ENCODE results near the gene BUD13. TPM values are rescaled to one million over a fixed set of nuclear protein-coding genes. Genes with fewer than 3 reads are reported as not detected.

Gene BUD13
- total and polyA plus RNA-seq, 2 of the 13 experiments (the other 11 are each of a cell fraction or from before 2014, with no cell fraction given) = 13.3 to 25.9 TPM

DNA sequence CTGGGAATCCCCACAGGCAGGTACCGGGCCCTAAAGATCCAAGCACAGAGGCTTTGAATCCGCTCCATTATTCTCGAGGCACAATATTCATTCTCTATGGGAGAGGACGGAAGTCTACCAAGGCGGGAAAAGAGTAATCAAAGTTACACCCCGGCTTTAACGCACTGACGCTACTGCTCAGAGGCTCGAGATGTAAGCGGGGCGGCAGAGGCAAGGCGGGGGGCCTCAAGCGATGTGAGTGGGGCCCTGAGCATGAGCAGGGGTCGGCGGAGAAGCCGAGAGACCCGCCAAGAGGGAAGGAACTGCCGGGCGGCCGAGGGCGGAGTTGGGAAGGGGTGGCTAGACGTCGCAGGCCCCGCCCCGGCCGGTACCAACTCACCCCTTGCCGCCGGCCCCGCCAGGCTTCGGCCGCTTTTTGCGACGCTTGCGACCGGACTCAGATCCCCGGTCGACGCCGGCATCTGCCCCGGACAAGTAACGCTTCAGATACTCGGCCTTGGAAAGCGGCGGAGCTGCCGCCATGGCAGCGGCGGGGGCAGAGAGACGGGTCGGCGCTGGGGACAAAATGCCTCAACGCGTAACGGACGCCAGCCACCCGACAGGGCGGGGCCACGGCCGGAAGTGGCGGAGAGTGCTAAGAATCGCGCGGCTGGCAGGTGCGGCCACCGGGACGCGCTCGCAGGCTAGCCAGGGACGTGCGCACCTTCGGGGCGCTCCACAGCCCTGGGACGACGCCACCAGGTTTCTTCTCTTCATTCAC is at the start of gene BUD13 (continued):
- TF ChIP-seq, protein P1, sequence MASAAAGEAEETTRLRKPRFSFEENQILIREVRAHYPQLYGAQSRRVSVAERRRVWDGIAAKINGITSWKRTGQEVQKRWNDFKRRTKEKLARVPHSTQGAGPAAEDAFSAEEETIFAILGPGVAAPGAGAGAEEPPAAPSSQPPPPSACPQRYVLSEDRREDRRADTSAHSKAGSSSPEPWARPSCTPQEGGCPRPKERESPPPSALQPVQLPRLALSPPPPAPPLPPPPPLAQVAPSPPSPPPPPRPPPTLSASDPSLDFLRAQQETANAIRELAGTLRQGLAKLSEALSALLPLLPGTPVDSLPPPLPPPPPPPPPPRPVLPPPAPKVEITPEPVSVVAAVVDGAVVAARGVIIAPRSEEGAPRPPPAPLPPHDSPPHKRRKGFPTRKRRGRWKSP (CRISPR knock-in tag; IDR thresholded peaks at IDR 0.05) = peak; percentile 88
- TF ChIP-seq NCOA5 (CRISPR knock-in tag; IDR thresholded peaks at IDR 0.05) (no peak), EEA1 (CRISPR knock-in tag; IDR thresholded peaks at IDR 0.05; ENCODE audit: borderline replicate concordance) (peak; percentile 38; the same call in 1 of the 2 replicates), ZNF160 (CRISPR knock-in tag; IDR thresholded peaks at IDR 0.05) (peak; percentile 87; the same call in 1 of the 2 replicates), RAD51 (IDR thresholded peaks at IDR 0.05; ENCODE audit: borderline replicate concordance) (no peak), ZNF564 (CRISPR knock-in tag; IDR thresholded peaks at IDR 0.05) (peak; percentile 81), ZNF335 (CRISPR knock-in tag; IDR thresholded peaks at IDR 0.05) (peak; percentile 73; the same call in 1 of the 2 replicates), PRMT3 (CRISPR knock-in tag; IDR thresholded peaks at IDR 0.05; ENCODE audit: borderline replicate concordance, low read depth) (no peak)
- TF ChIP-seq, protein P2, sequence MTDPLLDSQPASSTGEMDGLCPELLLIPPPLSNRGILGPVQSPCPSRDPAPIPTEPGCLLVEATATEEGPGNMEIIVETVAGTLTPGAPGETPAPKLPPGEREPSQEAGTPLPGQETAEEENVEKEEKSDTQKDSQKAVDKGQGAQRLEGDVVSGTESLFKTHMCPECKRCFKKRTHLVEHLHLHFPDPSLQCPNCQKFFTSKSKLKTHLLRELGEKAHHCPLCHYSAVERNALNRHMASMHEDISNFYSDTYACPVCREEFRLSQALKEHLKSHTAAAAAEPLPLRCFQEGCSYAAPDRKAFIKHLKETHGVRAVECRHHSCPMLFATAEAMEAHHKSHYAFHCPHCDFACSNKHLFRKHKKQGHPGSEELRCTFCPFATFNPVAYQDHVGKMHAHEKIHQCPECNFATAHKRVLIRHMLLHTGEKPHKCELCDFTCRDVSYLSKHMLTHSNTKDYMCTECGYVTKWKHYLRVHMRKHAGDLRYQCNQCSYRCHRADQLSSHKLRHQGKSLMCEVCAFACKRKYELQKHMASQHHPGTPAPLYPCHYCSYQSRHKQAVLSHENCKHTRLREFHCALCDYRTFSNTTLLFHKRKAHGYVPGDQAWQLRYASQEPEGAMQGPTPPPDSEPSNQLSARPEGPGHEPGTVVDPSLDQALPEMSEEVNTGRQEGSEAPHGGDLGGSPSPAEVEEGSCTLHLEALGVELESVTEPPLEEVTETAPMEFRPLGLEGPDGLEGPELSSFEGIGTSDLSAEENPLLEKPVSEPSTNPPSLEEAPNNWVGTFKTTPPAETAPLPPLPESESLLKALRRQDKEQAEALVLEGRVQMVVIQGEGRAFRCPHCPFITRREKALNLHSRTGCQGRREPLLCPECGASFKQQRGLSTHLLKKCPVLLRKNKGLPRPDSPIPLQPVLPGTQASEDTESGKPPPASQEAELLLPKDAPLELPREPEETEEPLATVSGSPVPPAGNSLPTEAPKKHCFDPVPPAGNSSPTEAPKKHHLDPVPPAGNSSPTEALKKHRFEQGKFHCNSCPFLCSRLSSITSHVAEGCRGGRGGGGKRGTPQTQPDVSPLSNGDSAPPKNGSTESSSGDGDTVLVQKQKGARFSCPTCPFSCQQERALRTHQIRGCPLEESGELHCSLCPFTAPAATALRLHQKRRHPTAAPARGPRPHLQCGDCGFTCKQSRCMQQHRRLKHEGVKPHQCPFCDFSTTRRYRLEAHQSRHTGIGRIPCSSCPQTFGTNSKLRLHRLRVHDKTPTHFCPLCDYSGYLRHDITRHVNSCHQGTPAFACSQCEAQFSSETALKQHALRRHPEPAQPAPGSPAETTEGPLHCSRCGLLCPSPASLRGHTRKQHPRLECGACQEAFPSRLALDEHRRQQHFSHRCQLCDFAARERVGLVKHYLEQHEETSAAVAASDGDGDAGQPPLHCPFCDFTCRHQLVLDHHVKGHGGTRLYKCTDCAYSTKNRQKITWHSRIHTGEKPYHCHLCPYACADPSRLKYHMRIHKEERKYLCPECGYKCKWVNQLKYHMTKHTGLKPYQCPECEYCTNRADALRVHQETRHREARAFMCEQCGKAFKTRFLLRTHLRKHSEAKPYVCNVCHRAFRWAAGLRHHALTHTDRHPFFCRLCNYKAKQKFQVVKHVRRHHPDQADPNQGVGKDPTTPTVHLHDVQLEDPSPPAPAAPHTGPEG (CRISPR knock-in tag; IDR thresholded peaks at IDR 0.05) = peak; percentile 85
- TF ChIP-seq, protein P3, sequence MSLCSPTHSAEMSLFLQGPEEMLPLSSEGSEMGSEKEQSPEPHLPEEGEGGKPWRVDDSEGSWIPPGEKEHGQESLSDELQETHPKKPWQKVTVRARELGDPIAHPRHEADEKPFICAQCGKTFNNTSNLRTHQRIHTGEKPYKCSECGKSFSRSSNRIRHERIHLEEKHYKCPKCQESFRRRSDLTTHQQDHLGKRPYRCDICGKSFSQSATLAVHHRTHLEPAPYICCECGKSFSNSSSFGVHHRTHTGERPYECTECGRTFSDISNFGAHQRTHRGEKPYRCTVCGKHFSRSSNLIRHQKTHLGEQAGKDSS (CRISPR knock-in tag; IDR thresholded peaks at IDR 0.05; ENCODE audit: borderline replicate concordance, low read depth) = peak; percentile 92; the same call in 1 of the 2 replicates
- TF ChIP-seq, protein P4, sequence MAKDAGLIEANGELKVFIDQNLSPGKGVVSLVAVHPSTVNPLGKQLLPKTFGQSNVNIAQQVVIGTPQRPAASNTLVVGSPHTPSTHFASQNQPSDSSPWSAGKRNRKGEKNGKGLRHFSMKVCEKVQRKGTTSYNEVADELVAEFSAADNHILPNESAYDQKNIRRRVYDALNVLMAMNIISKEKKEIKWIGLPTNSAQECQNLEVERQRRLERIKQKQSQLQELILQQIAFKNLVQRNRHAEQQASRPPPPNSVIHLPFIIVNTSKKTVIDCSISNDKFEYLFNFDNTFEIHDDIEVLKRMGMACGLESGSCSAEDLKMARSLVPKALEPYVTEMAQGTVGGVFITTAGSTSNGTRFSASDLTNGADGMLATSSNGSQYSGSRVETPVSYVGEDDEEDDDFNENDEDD (CRISPR knock-in tag; IDR thresholded peaks at IDR 0.05; ENCODE audit: borderline replicate concordance) = peak; percentile 86; the same call in 1 of the 2 replicates
- TF ChIP-seq, protein P5, sequence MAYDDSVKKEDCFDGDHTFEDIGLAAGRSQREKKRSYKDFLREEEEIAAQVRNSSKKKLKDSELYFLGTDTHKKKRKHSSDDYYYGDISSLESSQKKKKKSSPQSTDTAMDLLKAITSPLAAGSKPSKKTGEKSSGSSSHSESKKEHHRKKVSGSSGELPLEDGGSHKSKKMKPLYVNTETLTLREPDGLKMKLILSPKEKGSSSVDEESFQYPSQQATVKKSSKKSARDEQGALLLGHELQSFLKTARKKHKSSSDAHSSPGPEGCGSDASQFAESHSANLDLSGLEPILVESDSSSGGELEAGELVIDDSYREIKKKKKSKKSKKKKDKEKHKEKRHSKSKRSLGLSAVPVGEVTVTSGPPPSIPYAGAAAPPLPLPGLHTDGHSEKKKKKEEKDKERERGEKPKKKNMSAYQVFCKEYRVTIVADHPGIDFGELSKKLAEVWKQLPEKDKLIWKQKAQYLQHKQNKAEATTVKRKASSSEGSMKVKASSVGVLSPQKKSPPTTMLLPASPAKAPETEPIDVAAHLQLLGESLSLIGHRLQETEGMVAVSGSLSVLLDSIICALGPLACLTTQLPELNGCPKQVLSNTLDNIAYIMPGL (CRISPR knock-in tag; IDR thresholded peaks at IDR 0.05; ENCODE audit: borderline replicate concordance in 1 of 2, low read depth in 1 of 2) = peak; percentile 84 to 91; a peak in 3 of 4 replicates
- TF ChIP-seq, protein P6, sequence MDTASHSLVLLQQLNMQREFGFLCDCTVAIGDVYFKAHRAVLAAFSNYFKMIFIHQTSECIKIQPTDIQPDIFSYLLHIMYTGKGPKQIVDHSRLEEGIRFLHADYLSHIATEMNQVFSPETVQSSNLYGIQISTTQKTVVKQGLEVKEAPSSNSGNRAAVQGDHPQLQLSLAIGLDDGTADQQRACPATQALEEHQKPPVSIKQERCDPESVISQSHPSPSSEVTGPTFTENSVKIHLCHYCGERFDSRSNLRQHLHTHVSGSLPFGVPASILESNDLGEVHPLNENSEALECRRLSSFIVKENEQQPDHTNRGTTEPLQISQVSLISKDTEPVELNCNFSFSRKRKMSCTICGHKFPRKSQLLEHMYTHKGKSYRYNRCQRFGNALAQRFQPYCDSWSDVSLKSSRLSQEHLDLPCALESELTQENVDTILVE (CRISPR knock-in tag; IDR thresholded peaks at IDR 0.05) = peak; percentile 95

Measured in HepG2 (cell line).